Tibial artery (tissue), 4 donors: ENCODE data around the gene STAT3.

Source experiments
- DNase-seq, 2 donors: peaks; one replicate each; pipeline ENCODE4 v3.0.0-alpha.2; 2019
- H3K27ac ChIP-seq, 2 donors: fragments of 200-600 bp; sonication (generic) in 1 of 2; 1 replicate in 1 of 2; 2 replicates in 1 of 2; pipeline ENCODE4 v1.5.1; 2018 to 2019; ENCODE audit warnings: mild to moderate bottlenecking in 1 of 2
- H3K27me3 ChIP-seq, 2 donors: fragments of 200-600 bp; sonication (generic) in 1 of 2; one replicate each; pipeline versions ENCODE4 v1.5.1 to v1.6.0; 2016 to 2019
- H3K36me3 ChIP-seq, 3 donors: fragments of 200-600 bp; sonication (generic) in 2 of 3; one replicate each; pipeline ENCODE4 v1.5.1; 2016 to 2019; ENCODE audit warnings: mild to moderate bottlenecking in 2 of 3
- H3K4me1 ChIP-seq, 4 donors: fragments of 200-600 bp; sonication (generic) in 2 of 4; 1 replicate in 3 of 4; 2 replicates in 1 of 4; pipeline ENCODE4 v1.5.1; 2016 to 2019
- H3K4me3 ChIP-seq, 2 donors: fragments of 200-600 bp; sonication (generic) in 1 of 2; 1 replicate in 1 of 2; 2 replicates in 1 of 2; pipeline ENCODE4 v1.5.1; 2018 to 2019; ENCODE audit warnings: mild to moderate bottlenecking in 2 of 2
- H3K9me3 ChIP-seq, 3 donors: fragments of 200-600 bp; sonication (generic) in 1 of 3; one replicate each; pipeline ENCODE4 v1.5.1; 2016 to 2019
- intact Hi-C: fragments of 100-400 bp; cut with DNase I; formaldehyde crosslinking; loops from one replicate; pipeline ENCODE4 v1.15.0; 2023; ENCODE audit warnings: low total_unique reads
- TF ChIP-seq, protein P1 (sequence below), 2 experiments: fragments of 200-600 bp in 1 of 2; fragments of 450-650 bp in 1 of 2; IDR thresholded peaks; one replicate each; pipeline ENCODE4 v1.5.1; 2017 to 2019; ENCODE audit warnings: antibody characterized with exemption in 2 of 2, mild to moderate bottlenecking in 1 of 2, moderate library complexity in 1 of 2

STAT3 gene

DNA sequence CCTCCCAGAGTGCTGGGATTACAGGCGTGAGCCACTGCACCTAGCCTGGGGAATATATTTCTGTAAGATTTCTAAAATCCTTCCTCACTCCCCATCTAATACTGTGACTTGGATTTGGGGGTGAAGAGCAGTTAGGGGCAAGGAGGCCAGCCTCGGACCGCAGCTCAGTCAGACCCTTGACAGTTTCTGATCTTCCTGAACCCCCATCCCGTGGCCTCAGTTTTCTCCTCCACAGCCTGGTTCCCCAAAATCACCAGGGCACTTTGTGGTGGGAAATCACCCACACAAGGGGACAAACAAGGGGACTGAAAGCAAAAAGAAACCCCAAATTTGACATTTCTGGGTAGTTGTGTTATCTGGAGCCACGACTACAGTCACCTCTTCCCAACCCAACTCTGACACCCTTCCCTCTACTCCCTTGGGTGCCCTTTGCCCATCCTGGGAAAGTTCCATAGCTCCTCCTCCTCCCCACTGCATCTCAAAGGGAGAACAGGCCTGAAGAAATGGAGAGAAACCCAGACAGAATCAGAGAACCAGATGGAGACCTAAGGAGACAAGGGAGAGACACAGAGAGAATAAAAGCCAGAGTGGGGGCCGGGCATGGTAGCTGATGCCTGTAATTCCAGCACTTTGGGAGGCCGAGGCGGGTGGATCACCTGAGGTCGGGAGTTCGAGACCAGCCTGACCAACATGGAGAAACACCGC, 102.7 kb downstream of the STAT3 start:
- intact Hi-C loops: no loop called here
- Histone ChIP-seq H3K36me3 (no peaks in the 10 kb centered on the region), H3K27ac (peak overlapping the region in 1 of 2 donors; percentile 92), H3K9me3 (no peaks in the 10 kb centered on the region), H3K4me1 (peaks cover 0 to 44% (median 33%) of the 10 kb centered on the region in 4 donors), H3K4me3 (no peak overlapping the region), H3K27me3 (no peaks in the 10 kb centered on the region)
- TF ChIP-seq, protein P1, sequence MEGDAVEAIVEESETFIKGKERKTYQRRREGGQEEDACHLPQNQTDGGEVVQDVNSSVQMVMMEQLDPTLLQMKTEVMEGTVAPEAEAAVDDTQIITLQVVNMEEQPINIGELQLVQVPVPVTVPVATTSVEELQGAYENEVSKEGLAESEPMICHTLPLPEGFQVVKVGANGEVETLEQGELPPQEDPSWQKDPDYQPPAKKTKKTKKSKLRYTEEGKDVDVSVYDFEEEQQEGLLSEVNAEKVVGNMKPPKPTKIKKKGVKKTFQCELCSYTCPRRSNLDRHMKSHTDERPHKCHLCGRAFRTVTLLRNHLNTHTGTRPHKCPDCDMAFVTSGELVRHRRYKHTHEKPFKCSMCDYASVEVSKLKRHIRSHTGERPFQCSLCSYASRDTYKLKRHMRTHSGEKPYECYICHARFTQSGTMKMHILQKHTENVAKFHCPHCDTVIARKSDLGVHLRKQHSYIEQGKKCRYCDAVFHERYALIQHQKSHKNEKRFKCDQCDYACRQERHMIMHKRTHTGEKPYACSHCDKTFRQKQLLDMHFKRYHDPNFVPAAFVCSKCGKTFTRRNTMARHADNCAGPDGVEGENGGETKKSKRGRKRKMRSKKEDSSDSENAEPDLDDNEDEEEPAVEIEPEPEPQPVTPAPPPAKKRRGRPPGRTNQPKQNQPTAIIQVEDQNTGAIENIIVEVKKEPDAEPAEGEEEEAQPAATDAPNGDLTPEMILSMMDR (IDR thresholded peaks at IDR 0.05): no peak
- DNase-seq: no peak

DNA sequence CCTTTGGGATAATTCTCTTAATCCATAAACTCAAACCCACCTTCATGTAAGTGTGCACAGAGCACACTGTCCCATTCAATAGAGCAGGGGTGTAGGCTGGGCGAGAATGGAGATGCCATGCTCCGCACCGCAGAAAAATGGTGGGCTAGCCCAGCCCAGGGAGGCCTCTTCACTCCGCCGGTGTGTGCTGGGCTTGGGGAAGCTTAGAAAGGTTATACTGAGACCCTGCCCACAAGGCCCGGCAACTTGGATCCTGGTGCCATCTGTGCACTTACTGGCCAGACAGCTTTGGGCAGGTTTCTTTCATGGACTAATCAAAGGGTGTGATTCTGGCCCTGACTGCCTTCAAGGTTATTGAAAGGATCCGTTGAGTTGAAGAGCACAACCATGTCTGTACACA, 103.7 kb downstream of the STAT3 start:
- peaks cover 0 to 39% (median 27%) of the 10 kb centered on the region in 4 donors for H3K4me1 ChIP-seq
- intact Hi-C loops: no loop called here

DNA sequence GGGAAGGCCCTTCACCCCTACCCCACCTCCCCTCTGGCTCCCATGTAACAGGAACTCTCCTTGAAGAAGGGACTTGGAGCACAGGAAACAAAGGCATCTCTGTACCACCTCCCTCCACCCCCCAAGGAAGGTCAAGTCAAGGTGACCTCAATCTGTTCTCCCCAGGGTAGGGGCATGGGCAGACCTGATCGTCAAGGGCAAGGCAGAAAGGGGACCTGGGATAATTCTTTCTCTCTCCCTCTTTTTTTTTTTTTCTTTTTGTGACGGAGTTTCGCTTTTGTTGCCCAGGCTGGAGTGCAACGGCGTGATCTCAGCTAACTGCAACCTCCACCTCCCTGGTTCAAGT, 104.2 kb downstream of the STAT3 start:
- no peak for DNase-seq
- intact Hi-C loops: no loop called here

More for the DNA sequence above, 103.7 kb downstream of the STAT3 start:
- Histone ChIP-seq H3K36me3 (no peaks in the 10 kb centered on the region), H3K9me3 (no peaks in the 10 kb centered on the region), H3K4me3 (no peak overlapping the region), H3K27me3 (no peaks in the 10 kb centered on the region), H3K27ac (no peak overlapping the region)
- DNase-seq: no peak
- TF ChIP-seq, protein P1 (IDR thresholded peaks at IDR 0.05): no peak

DNA sequence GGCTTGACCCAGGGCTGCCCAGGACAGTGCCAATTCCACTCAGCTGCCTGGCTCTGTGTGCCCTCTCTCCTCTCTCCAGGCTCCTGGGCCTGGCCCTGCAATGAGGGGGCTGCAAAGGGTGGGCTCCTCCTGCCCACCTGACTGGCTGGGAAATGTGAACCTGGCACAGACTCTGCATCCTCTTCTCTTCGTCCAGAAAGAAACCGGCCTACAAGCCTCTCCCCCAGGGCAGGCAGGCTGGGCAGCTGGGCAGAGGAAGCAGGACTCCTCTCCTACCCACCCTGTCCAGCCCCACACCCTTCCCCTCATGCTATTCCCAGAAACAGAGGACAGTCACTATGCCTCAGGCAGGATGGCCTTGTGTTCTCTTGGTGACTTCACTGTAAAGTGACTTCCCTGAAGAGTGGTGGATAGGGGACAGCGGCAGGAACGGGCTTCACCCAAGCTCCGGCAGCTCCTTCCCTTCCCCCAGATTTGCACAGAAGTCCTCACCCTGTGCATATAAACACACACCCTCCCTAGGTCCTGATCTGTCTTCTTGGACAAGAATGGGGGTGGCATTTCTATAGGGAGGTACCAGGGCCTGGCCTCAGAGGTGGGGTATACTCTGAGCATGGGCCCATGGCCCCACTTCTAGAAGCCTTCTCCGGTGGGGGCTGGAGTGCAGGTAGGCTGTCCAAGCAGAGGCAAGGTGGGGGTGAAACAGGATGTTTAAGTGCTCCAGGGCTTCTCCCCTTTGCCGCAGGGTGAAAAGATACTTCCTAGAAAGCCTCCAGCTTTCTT, 104.8 kb downstream of the STAT3 start:
- intact Hi-C loops: no loop called here
- Histone ChIP-seq H3K36me3 (no peaks in the 10 kb centered on the region), H3K4me1 (peaks cover 0 to 27% (median 19%) of the 10 kb centered on the region in 4 donors), H3K27ac (no peak overlapping the region), H3K9me3 (no peaks in the 10 kb centered on the region), H3K4me3 (no peak overlapping the region), H3K27me3 (no peaks in the 10 kb centered on the region)
- no peak for DNase-seq
- TF ChIP-seq, protein P1 (IDR thresholded peaks at IDR 0.05): no peak

More for the DNA sequence above, 104.2 kb downstream of the STAT3 start:
- Histone ChIP-seq H3K9me3 (no peaks in the 10 kb centered on the region), H3K27ac (no peak overlapping the region), H3K4me3 (no peak overlapping the region), H3K36me3 (no peaks in the 10 kb centered on the region), H3K4me1 (peaks cover 0 to 33% (median 23%) of the 10 kb centered on the region in 4 donors), H3K27me3 (no peaks in the 10 kb centered on the region)
- TF ChIP-seq, protein P1 (IDR thresholded peaks at IDR 0.05): no peak

DNA sequence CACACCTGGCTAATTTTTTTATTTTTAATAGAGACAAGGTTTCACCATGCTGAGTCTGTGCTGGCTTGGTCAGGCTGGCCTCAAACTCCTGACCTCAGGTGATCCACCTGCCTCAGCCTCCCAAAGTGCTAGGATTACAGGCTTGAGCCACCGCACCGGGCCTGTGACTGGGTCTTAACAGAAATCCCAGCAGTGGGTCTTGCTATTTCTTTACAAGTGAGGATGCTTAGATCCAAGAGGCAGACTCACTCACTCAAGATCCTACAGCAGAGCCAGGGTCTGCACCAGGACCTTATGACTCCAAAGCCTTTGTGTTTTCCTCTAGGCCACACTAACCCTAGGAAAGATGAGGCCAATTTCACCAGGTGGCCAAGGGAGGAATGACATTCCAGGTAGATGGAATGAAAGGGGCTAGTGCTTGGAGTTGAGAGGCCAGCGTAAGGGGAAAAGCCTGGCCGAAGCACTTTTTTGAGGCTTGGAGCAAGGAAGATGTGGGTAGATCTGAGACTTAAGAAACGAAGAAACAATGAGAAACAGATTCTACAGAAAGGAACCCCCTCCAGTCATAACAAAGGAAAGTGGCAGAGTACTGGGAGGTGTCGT, 105.7 kb downstream of the STAT3 start:
- intact Hi-C loops: no loop called here
- Histone ChIP-seq H3K36me3 (no peaks in the 10 kb centered on the region), H3K9me3 (no peaks in the 10 kb centered on the region), H3K4me3 (no peak overlapping the region), H3K27ac (no peak overlapping the region), H3K27me3 (no peaks in the 10 kb centered on the region), H3K4me1 (peaks cover 0 to 24% (median 17%) of the 10 kb centered on the region in 4 donors)
- TF ChIP-seq, protein P1 (IDR thresholded peaks at IDR 0.05): no peak
- DNase-seq: no peak
